SK-N-SH (cell line): ENCODE results near the gene CBX1. TPM values are rescaled to one million over a fixed set of nuclear protein-coding genes. Genes with fewer than 3 reads are reported as not detected.
"Not testable (repeated sequence)": the region's sequence is repeated elsewhere in the genome, so short reads cannot be mapped to it uniquely, and the experiment has no call there.

Experiments
- CTCF ChIA-PET: fragments of 300-600, 350-600 bp; formaldehyde crosslinking; extraction: SDS; loops from one replicate; lab custom pipeline; 2021; lab: Yijun Ruan, JAX
- POLR2A ChIA-PET: fragments of 350-600 bp; sonication (Branson Sonifier 250); formaldehyde crosslinking; extraction: SDS; loops from one replicate; lab custom pipeline; 2020; ENCODE audit warnings: antibody characterized with exemption, inconsistent platforms; lab: Yijun Ruan, JAX
- DNase-seq: peaks from one replicate; pipeline ENCODE4 v3.0.0; 2012
- H2AFZ ChIP-seq: fragments of 200-600 bp; sonication (generic); 2 replicates; pipeline ENCODE4 v1.8.1; 2016; ENCODE audit warnings: antibody characterized with exemption, mild to moderate bottlenecking, low read depth
- H3F3A ChIP-seq: fragments of 200-600 bp; sonication (generic); replicated peaks from 2 replicates; pipeline ENCODE3; 2016; ENCODE audit warnings: antibody characterized with exemption, mild to moderate bottlenecking; ENCODE audit not compliant: insufficient read depth
- H3K27ac ChIP-seq, 2 experiments: fragments of 200-500 bp in 1 of 2; fragments of 200-600 bp in 1 of 2; sonication (Bioruptor generic) in 1 of 2; sonication (generic), shearing (Covaris generic) in 1 of 2; 2 replicates each; pipeline versions ENCODE4 v1.5.1 to v1.6.1; 2014 to 2016; ENCODE audit warnings: low read depth in 2 of 2, inconsistent platforms in 1 of 2, low read length in 1 of 2, mild to moderate bottlenecking in 1 of 2, mixed read lengths in 1 of 2
- H3K27me3 ChIP-seq: fragments of 200-600 bp; sonication (generic), shearing (Covaris generic); 2 replicates; pipeline ENCODE4 v1.6.1; 2016; ENCODE audit warnings: mixed run types; ENCODE audit not compliant: insufficient read depth
- H3K36me3 ChIP-seq, 2 experiments: fragments of 200-500 bp in 1 of 2; fragments of 200-600 bp in 1 of 2; sonication (Bioruptor generic) in 1 of 2; sonication (generic) in 1 of 2; replicated peaks in 1 of 2; 2 replicates each; pipeline versions ENCODE3 to v1.5.1; 2014 to 2016; ENCODE audit warnings: low read length in 1 of 2, mild to moderate bottlenecking in 1 of 2; ENCODE audit not compliant: insufficient read depth in 2 of 2, control insufficient read depth in 1 of 2
- H3K4me1 ChIP-seq, 2 experiments: fragments of 200-500 bp in 1 of 2; fragments of 200-600 bp in 1 of 2; sonication (Bioruptor generic) in 1 of 2; sonication (generic), shearing (Covaris generic) in 1 of 2; 2 replicates each; pipeline versions ENCODE4 v1.5.1 to v1.6.1; 2014 to 2016; ENCODE audit warnings: low read depth in 1 of 2, low read length in 1 of 2, mixed run types in 1 of 2; ENCODE audit not compliant: insufficient read depth in 2 of 2, control insufficient read depth in 1 of 2
- H3K4me2 ChIP-seq: fragments of 200-600 bp; sonication (generic), shearing (Covaris generic); 2 replicates; pipeline ENCODE4 v1.6.1; 2017; ENCODE audit warnings: mixed run types
- H3K4me3 ChIP-seq, 2 experiments: fragments of 200-500 bp in 1 of 2; fragments of 200-600 bp in 1 of 2; sonication (Bioruptor generic) in 1 of 2; sonication (generic), shearing (Covaris generic) in 1 of 2; 2 replicates each; pipeline versions ENCODE4 v1.5.1 to v1.8.1; 2014 to 2016; ENCODE audit warnings: low read depth in 2 of 2, inconsistent platforms in 1 of 2, low read length in 1 of 2, mild to moderate bottlenecking in 1 of 2, mixed read lengths in 1 of 2, moderate library complexity in 1 of 2
- H3K79me2 ChIP-seq: fragments of 200-600 bp; sonication (generic); 2 replicates; pipeline ENCODE4 v1.8.1; 2017; ENCODE audit warnings: mild to moderate bottlenecking; ENCODE audit not compliant: insufficient read depth
- H3K9ac ChIP-seq: fragments of 200-600 bp; sonication (generic); 2 replicates; pipeline ENCODE4 v1.6.1; 2017; ENCODE audit warnings: mixed run types
- H3K9me2 ChIP-seq: fragments of 200-600 bp; sonication (generic); 2 replicates; pipeline ENCODE4 v1.6.1; 2017; ENCODE audit warnings: mixed run types
- H3K9me3 ChIP-seq: fragments of 200-600 bp; sonication (generic); 2 replicates; pipeline ENCODE4 v1.6.1; 2017; ENCODE audit warnings: mixed run types, mild to moderate bottlenecking, moderate library complexity
- H4K20me1 ChIP-seq: fragments of 200-600 bp; sonication (generic); 2 replicates; pipeline ENCODE4 v1.6.1; 2017; ENCODE audit warnings: mild to moderate bottlenecking, mixed run types; ENCODE audit not compliant: insufficient read depth
- CHD2 ChIP-seq: fragments of 150-350 bp; IDR thresholded peaks from 2 replicates; pipeline ENCODE4 v1.6.1; 2018; ENCODE audit warnings: low read length; ENCODE audit not compliant: partially characterized antibody
- EP300 ChIP-seq, 2 experiments: IDR thresholded peaks; 2 replicates each; pipeline versions ENCODE4 v1.4.0 to v1.6.1; 2012; ENCODE audit warnings: borderline replicate concordance in 1 of 2, low read depth in 1 of 2, low read length in 1 of 2
- FOSL2 ChIP-seq: IDR thresholded peaks from 2 replicates; pipeline ENCODE4 v1.4.0; 2012; ENCODE audit warnings: low read depth, mild to moderate bottlenecking, moderate library complexity, borderline replicate concordance
- FOXJ3 ChIP-seq: sonication (generic); formaldehyde crosslinking; IDR thresholded peaks from 2 replicates; pipeline ENCODE4 v1.5.1; 2020; ENCODE audit warnings: mild to moderate bottlenecking, missing genetic modification reagents
- FOXM1 ChIP-seq: IDR thresholded peaks from 2 replicates; pipeline ENCODE4 v1.4.0; 2012; ENCODE audit warnings: low read depth, mild to moderate bottlenecking
- JUND ChIP-seq: IDR thresholded peaks from 2 replicates; pipeline ENCODE4 v1.4.0; 2012
- MAX ChIP-seq: IDR thresholded peaks from 2 replicates; pipeline ENCODE4 v1.4.0; 2012; ENCODE audit warnings: low read depth
- MEF2A ChIP-seq: IDR thresholded peaks from 2 replicates; pipeline ENCODE4 v1.4.0; 2012; ENCODE audit warnings: low read depth, borderline replicate concordance
- MXI1 ChIP-seq: IDR thresholded peaks from 2 replicates; pipeline ENCODE4 v1.6.1; 2012; ENCODE audit warnings: mild to moderate bottlenecking, low read depth, low read length, improper control_type of control experiment
- POLR2AphosphoS5 ChIP-seq: IDR thresholded peaks from 2 replicates; pipeline ENCODE4 v1.6.1; 2012; ENCODE audit warnings: low read depth, low read length
- SMC3 ChIP-seq: IDR thresholded peaks from 2 replicates; pipeline ENCODE4 v1.6.1; 2012; ENCODE audit warnings: low read depth, low read length, improper control_type of control experiment
- YY1 ChIP-seq: IDR thresholded peaks from 2 replicates; pipeline ENCODE4 v1.4.0; 2012; ENCODE audit warnings: low read depth, mild to moderate bottlenecking
- WGBS: methylation state at CpG from one replicate; pipeline ENCODE4 v1.1.6; 2017; ENCODE audit warnings: low lambda C conversion rate; 5-methylcytosine and 5-hydroxymethylcytosine counted together
- polyA plus RNA-seq, 3 experiments: library from polyadenylated mRNA; depleted of rRNA; stranded (reverse); fragments of >200 nt; gene quantifications; 2 replicates each; pipeline ENCODE4 v1.2.3, GENCODE V29; 2012
- TF ChIP-seq, protein P1 (sequence below): IDR thresholded peaks from 2 replicates; pipeline ENCODE4 v1.6.1; 2012; ENCODE audit warnings: mild to moderate bottlenecking, low read depth, low read length, moderate library complexity
- TF ChIP-seq, protein P2 (sequence below): fragments of 150-350 bp; IDR thresholded peaks from 2 replicates; pipeline ENCODE4 v1.6.1; 2017; ENCODE audit warnings: antibody characterized with exemption, low read length, low read depth, borderline replicate concordance

CBX1 gene
- polyA plus RNA-seq, 1 of the 3 experiments (the other 2 are of a cell fraction): 102 TPM

DNA sequence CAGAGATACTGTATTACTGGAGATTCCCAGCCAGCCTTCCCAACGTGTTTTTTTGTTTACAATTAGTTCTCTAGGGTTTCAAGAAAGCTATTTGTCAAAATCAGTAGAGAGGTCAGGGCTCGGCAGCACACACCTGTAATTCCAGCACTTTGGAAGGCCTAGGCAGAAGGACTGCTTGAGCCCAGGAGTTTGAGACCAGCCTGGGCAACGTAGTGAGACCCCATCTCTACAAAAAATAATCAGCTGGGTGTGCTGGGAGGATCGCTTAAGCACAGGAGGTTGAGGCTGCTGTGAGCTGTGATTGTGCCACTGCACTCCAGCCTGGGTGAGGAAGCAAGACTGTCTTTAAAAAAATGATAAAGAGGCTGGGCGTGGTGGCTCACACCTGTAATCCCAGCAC lies 19.4 kb downstream of the CBX1 start:
- Histone ChIP-seq H3K4me3 (no peak overlapping the region), H3K9ac (no peak overlapping the region), H4K20me1 (peaks cover 86% of the 10 kb centered on the region), H3F3A (peaks cover 6% of the 10 kb centered on the region), H3K79me2 (peaks cover 98% of the 10 kb centered on the region), H3K4me1 (peaks cover 4 to 9% of the 10 kb centered on the region in 2 experiments; a peak in 2 of 4 replicates), H3K27ac (no peak overlapping the region), H3K36me3 (peaks cover under 1 to 14% of the 10 kb centered on the region in 2 experiments), H3K4me2 (no peak overlapping the region), H3K9me2 (no peaks in the 10 kb centered on the region), H3K9me3 (no peaks in the 10 kb centered on the region), H2AFZ (no peak overlapping the region), H3K27me3 (no peaks in the 10 kb centered on the region)
- no peak for DNase-seq
- CTCF ChIA-PET: interaction anchor here (1.2 to 44.3 kb wide), 9 partner anchors 8 to 537 kb away, joined by 4 to 1200 read pairs (median 19); partner anchors contain the start of genes CBX1, COPZ2 and NFE2L1
- no peak for TF ChIP-seq POLR2AphosphoS5
- TF ChIP-seq FOSL2: no peak
- TF ChIP-seq, protein P1, sequence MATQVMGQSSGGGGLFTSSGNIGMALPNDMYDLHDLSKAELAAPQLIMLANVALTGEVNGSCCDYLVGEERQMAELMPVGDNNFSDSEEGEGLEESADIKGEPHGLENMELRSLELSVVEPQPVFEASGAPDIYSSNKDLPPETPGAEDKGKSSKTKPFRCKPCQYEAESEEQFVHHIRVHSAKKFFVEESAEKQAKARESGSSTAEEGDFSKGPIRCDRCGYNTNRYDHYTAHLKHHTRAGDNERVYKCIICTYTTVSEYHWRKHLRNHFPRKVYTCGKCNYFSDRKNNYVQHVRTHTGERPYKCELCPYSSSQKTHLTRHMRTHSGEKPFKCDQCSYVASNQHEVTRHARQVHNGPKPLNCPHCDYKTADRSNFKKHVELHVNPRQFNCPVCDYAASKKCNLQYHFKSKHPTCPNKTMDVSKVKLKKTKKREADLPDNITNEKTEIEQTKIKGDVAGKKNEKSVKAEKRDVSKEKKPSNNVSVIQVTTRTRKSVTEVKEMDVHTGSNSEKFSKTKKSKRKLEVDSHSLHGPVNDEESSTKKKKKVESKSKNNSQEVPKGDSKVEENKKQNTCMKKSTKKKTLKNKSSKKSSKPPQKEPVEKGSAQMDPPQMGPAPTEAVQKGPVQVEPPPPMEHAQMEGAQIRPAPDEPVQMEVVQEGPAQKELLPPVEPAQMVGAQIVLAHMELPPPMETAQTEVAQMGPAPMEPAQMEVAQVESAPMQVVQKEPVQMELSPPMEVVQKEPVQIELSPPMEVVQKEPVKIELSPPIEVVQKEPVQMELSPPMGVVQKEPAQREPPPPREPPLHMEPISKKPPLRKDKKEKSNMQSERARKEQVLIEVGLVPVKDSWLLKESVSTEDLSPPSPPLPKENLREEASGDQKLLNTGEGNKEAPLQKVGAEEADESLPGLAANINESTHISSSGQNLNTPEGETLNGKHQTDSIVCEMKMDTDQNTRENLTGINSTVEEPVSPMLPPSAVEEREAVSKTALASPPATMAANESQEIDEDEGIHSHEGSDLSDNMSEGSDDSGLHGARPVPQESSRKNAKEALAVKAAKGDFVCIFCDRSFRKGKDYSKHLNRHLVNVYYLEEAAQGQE: no peak
- no peak for TF ChIP-seq FOXM1
- no peak for TF ChIP-seq CHD2
- TF ChIP-seq, protein P2, sequence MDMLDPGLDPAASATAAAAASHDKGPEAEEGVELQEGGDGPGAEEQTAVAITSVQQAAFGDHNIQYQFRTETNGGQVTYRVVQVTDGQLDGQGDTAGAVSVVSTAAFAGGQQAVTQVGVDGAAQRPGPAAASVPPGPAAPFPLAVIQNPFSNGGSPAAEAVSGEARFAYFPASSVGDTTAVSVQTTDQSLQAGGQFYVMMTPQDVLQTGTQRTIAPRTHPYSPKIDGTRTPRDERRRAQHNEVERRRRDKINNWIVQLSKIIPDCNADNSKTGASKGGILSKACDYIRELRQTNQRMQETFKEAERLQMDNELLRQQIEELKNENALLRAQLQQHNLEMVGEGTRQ: no peak
- no peak for TF ChIP-seq MXI1
- TF ChIP-seq MAX: no peak
- TF ChIP-seq EP300 (IDR thresholded peaks at IDR 0.05; ENCODE audit: borderline replicate concordance in 1 of 2, low read depth in 1 of 2, low read length in 1 of 2): no peak
- no peak for TF ChIP-seq YY1
- TF ChIP-seq MEF2A: no peak
- no peak for TF ChIP-seq JUND
- TF ChIP-seq SMC3: no peak
- no peak for TF ChIP-seq FOXJ3 (CRISPR knock-in tag)
- POLR2A ChIA-PET: interaction anchor here (0.7 to 0.9 kb wide), 2 partner anchors 20 to 30 kb away, joined by 3 to 4 read pairs; no protein-coding TSS in a partner anchor
- WGBS: 83% methylated on average over 5 of the region's 5 CpGs

DNA sequence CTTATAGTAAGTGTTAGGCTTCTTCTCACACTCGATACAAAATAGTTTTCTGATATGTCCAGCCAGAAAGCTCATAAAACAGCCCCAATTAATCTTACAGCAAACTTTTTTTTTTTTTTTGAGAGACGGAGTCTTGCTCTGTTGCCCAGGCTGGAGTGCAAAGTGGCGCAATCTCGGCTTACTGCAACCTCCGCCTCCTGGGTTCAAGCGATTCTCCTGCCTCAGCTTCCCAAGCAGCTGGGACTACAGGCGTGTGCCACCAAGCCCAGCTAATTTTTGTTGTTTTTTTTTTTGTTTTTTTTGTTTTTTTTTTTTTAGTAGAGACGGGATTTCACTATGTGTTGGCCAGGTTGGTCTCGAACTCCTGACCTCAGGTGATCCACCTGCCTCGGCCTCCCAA lies 24.1 kb downstream of the CBX1 start:
- Histone ChIP-seq H3F3A (peaks cover 38% of the 10 kb centered on the region), H3K36me3 (peaks cover 36 to 50% of the 10 kb centered on the region in 2 experiments), H3K79me2 (peaks cover 82% of the 10 kb centered on the region), H4K20me1 (peaks cover 52% of the 10 kb centered on the region)
- not testable (repeated sequence) for H3K27ac ChIP-seq, H3K9me3 ChIP-seq, H3K4me3 ChIP-seq, H2AFZ ChIP-seq, H3K4me2 ChIP-seq, H3K27me3 ChIP-seq, H3K4me1 ChIP-seq, H3K9me2 ChIP-seq, H3K9ac ChIP-seq, DNase-seq
- 95% methylated on average over 10 of the region's 10 CpGs for WGBS
- POLR2A ChIA-PET: interaction anchor here (0.6 to 0.7 kb wide), 2 partner anchors 9 to 1733 kb away, joined by 3 to 4 read pairs; no protein-coding TSS in a partner anchor
- CTCF ChIA-PET: interaction anchor here (0.9 to 44.3 kb wide), 7 partner anchors 20 to 100 kb away, joined by 3 to 1200 read pairs (median 127); partner anchors contain the start of genes CBX1, COPZ2 and NFE2L1
